GM23248 (cell line): ENCODE data around the gene SLC26A6.

ENCODE experiments used
- EZH2 ChIP-seq: fragments of 200-600 bp; sonication (generic); IDR thresholded peaks from 2 replicates; pipeline ENCODE4 v1.6.1; 2018; ENCODE audit warnings: antibody characterized with exemption, mild to moderate bottlenecking; ENCODE audit not compliant: insufficient read depth, poor library complexity, severe bottlenecking
- EZH2phosphoT487 ChIP-seq: fragments of 200-600 bp; sonication (generic); IDR thresholded peaks from 2 replicates; pipeline ENCODE4 v1.6.1; 2018; ENCODE audit warnings: antibody characterized with exemption, moderate library complexity, mild to moderate bottlenecking, low read depth; ENCODE audit not compliant: insufficient read depth

DNA sequence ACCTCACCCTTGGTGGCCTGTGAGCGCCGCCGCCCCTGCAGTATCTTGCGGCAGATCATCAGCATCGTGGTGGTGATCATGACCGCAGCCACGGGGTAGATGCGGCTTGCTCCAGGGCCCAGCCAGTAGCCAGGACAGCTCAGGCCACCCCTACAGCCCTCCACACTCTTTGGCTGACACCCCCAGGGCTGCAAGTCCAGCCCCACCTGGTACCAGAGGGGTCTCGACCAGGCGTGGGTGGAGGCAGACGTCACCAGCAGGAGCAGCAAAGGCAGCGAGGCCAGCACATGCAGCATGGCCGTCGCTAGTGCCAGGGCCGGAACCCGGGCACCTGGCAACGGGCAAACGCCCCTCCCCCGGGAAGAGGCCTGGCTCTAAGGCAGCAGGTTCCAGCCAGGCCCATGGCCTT is 13.8 kb downstream of the SLC26A6 start, which contains the start of gene TMEM89:
- no peak for TF ChIP-seq EZH2
- TF ChIP-seq EZH2phosphoT487, result no peak
